Spinal cord (tissue), 10 donors: ENCODE measurements around the gene PLCB1. TPM values are rescaled to one million over a fixed set of nuclear protein-coding genes. Genes with fewer than 3 reads are reported as not detected.

ENCODE experiments used
- DNase-seq, 6 donors: peaks; one replicate each; pipeline versions ENCODE4 v3.0.0 to v3.0.0-alpha.2; 2013 to 2015; ENCODE audit warnings: low spot score in 6 of 6, low read depth in 4 of 6
- H3K27ac ChIP-seq: one replicate; pipeline ENCODE4 v1.5.1; 2013; ENCODE audit warnings: low read depth, low read length, control low read depth
- H3K27me3 ChIP-seq: one replicate; pipeline ENCODE4 v1.6.1; 2013; ENCODE audit warnings: low read length; ENCODE audit not compliant: control insufficient read depth, insufficient read depth
- H3K36me3 ChIP-seq: one replicate; pipeline ENCODE4 v1.6.1; 2013; ENCODE audit warnings: low read length; ENCODE audit not compliant: control insufficient read depth, insufficient read depth
- H3K4me1 ChIP-seq: one replicate; pipeline ENCODE4 v1.6.1; 2013; ENCODE audit warnings: low read length; ENCODE audit not compliant: control insufficient read depth, insufficient read depth
- H3K4me3 ChIP-seq: one replicate; pipeline ENCODE4 v1.5.1; 2013; ENCODE audit warnings: low read depth, low read length, control low read depth
- H3K9me3 ChIP-seq: one replicate; pipeline ENCODE4 v1.6.1; 2013; ENCODE audit warnings: low read length; ENCODE audit not compliant: control insufficient read depth, insufficient read depth
- WGBS: methylation state at CpG from one replicate; pipeline ENCODE4 v1.1.5; 2013; ENCODE audit warnings: missing lambda C conversion rate; ENCODE audit not compliant: insufficient coverage; 5-methylcytosine and 5-hydroxymethylcytosine counted together
- polyA plus RNA-seq, 2 donors: library from polyadenylated mRNA; unstranded; fragments of 120-200 nt; gene quantifications; one replicate each; pipeline ENCODE4 v1.2.1, GENCODE V29; 2013; ENCODE audit not compliant: insufficient read length in 2 of 2
- total RNA-seq, 2 donors: library from RNA; depleted of rRNA in 1 of 2; stranded (reverse); fragments of 120-200 nt in 1 of 2; fragments of >200 nt in 1 of 2; gene quantifications; one replicate each; pipeline versions ENCODE4 v1.2.3 to v1.2.4, GENCODE V29; 2013 to 2014
- donor health status: healthy.

Gene PLCB1
- total and polyA plus RNA-seq, 4 donors: 42.9 to 111 (median 88.2) TPM

GRCh38 chr20:8735014-8735413 is 602.9 kb downstream of the PLCB1 start:
- Histone ChIP-seq H3K36me3 (no peaks in the 10 kb centered on the region), H3K9me3 (no peaks in the 10 kb centered on the region), H3K4me3 (no peak overlapping the region), H3K27ac (no peak overlapping the region), H3K27me3 (no peaks in the 10 kb centered on the region), H3K4me1 (no peaks in the 10 kb centered on the region)
- 100% methylated on average over 1 of the region's 3 CpGs for WGBS
- no peak for DNase-seq

GRCh38 chr20:8735674-8736073 is 603.6 kb downstream of the PLCB1 start:
- Histone ChIP-seq H3K36me3 (no peaks in the 10 kb centered on the region), H3K9me3 (no peaks in the 10 kb centered on the region), H3K27ac (no peak overlapping the region), H3K27me3 (no peaks in the 10 kb centered on the region), H3K4me1 (no peaks in the 10 kb centered on the region), H3K4me3 (no peak overlapping the region)
- no peak for DNase-seq

GRCh38 chr20:8740265-8740664 is 608.2 kb downstream of the PLCB1 start:
- DNase-seq: peak in 1 of 6 donors; percentile 4
- H3K9me3 ChIP-seq: no peaks in the 10 kb centered on the region
- H3K4me3 ChIP-seq: no peak overlapping the region
- H3K27ac ChIP-seq: no peak overlapping the region
- no peaks in the 10 kb centered on the region for H3K4me1 ChIP-seq
- no peaks in the 10 kb centered on the region for H3K27me3 ChIP-seq
- WGBS: no CpG with 5 or more reads among the region's 4 CpGs
- no peaks in the 10 kb centered on the region for H3K36me3 ChIP-seq

GRCh38 chr20:8744228-8744844 is 612.3 kb downstream of the PLCB1 start:
- no CpG with 5 or more reads among the region's 3 CpGs for WGBS
- Histone ChIP-seq H3K4me1 (no peaks in the 10 kb centered on the region), H3K9me3 (no peaks in the 10 kb centered on the region), H3K36me3 (no peaks in the 10 kb centered on the region), H3K27ac (no peak overlapping the region), H3K4me3 (no peak overlapping the region), H3K27me3 (no peaks in the 10 kb centered on the region)
- DNase-seq: no peak

GRCh38 chr20:8749101-8749500 is 617.0 kb downstream of the PLCB1 start:
- no peaks in the 10 kb centered on the region for H3K9me3 ChIP-seq
- H3K27me3 ChIP-seq: no peaks in the 10 kb centered on the region
- no peak for DNase-seq
- no peaks in the 10 kb centered on the region for H3K36me3 ChIP-seq
- H3K27ac ChIP-seq: no peak overlapping the region
- WGBS: 75% methylated on average over 5 of the region's 8 CpGs
- no peak overlapping the region for H3K4me3 ChIP-seq
- H3K4me1 ChIP-seq: no peaks in the 10 kb centered on the region

GRCh38 chr20:8749986-8750385 is 617.9 kb downstream of the PLCB1 start:
- no CpG with 5 or more reads among the region's 1 CpG for WGBS
- H3K27me3 ChIP-seq: no peaks in the 10 kb centered on the region
- no peaks in the 10 kb centered on the region for H3K4me1 ChIP-seq
- no peak for DNase-seq
- no peaks in the 10 kb centered on the region for H3K36me3 ChIP-seq
- H3K9me3 ChIP-seq: no peaks in the 10 kb centered on the region
- H3K4me3 ChIP-seq: no peak overlapping the region
- H3K27ac ChIP-seq: no peak overlapping the region

- no peaks in the 10 kb centered on the region for H3K4me1 ChIP-seq
- no peak for DNase-seq
- H3K27me3 ChIP-seq: no peaks in the 10 kb centered on the region
- H3K36me3 ChIP-seq: no peaks in the 10 kb centered on the region
- no peak overlapping the region for H3K4me3 ChIP-seq
- H3K9me3 ChIP-seq: no peaks in the 10 kb centered on the region
- 17% methylated on average over 1 of the region's 3 CpGs for WGBS
- no peak overlapping the region for H3K27ac ChIP-seq
Measured at GRCh38 chr20:8755340-8756118, 623.5 kb downstream of the PLCB1 start.

GRCh38 chr20:8756410-8756809 is 624.3 kb downstream of the PLCB1 start:
- no peak overlapping the region for H3K27ac ChIP-seq
- 80% methylated on average over 2 of the region's 2 CpGs for WGBS

GRCh38 chr20:8757146-8757545 is 625.1 kb downstream of the PLCB1 start:
- Histone ChIP-seq H3K4me3 (no peak overlapping the region), H3K27me3 (no peaks in the 10 kb centered on the region), H3K4me1 (no peaks in the 10 kb centered on the region), H3K36me3 (no peaks in the 10 kb centered on the region), H3K9me3 (no peaks in the 10 kb centered on the region), H3K27ac (no peak overlapping the region)
- WGBS: 75% methylated on average over 3 of the region's 4 CpGs
- DNase-seq: no peak

More at GRCh38 chr20:8756410-8756809, 624.3 kb downstream of the PLCB1 start:
- Histone ChIP-seq H3K9me3 (no peaks in the 10 kb centered on the region), H3K27me3 (no peaks in the 10 kb centered on the region), H3K4me3 (no peak overlapping the region), H3K36me3 (no peaks in the 10 kb centered on the region), H3K4me1 (no peaks in the 10 kb centered on the region)
- DNase-seq: no peak
